Osteoblast (primary cell): ENCODE data around the gene PRPF40A. TPM values are rescaled to one million over a fixed set of nuclear protein-coding genes. Genes with fewer than 3 reads are reported as not detected.

Experiments
- DNase-seq: peaks from one replicate; pipeline ENCODE4 v3.0.0; 2011; ENCODE audit warnings: low spot score, mixed read lengths; ENCODE audit not compliant: insufficient read length; ENCODE audit errors: missing footprints
- H2AFZ ChIP-seq: 2 replicates; pipeline ENCODE4 v1.6.0; 2011; ENCODE audit warnings: mild to moderate bottlenecking, low read length
- H3K27ac ChIP-seq: 2 replicates; pipeline ENCODE4 v1.5.1; 2011; ENCODE audit warnings: mild to moderate bottlenecking, low read depth, low read length, moderate library complexity
- H3K27me3 ChIP-seq: 2 replicates; pipeline ENCODE4 v1.6.0; 2012; ENCODE audit warnings: mild to moderate bottlenecking, control low read depth, inconsistent platforms, low read length, moderate library complexity; ENCODE audit not compliant: insufficient read depth
- H3K36me3 ChIP-seq: 2 replicates; pipeline ENCODE4 v1.5.1; 2011; ENCODE audit warnings: mild to moderate bottlenecking, low read length, control low read depth, moderate library complexity; ENCODE audit not compliant: insufficient read depth
- H3K4me1 ChIP-seq: 2 replicates; pipeline ENCODE4 v1.5.1; 2011; ENCODE audit warnings: mild to moderate bottlenecking, low read length, control low read depth, moderate library complexity; ENCODE audit not compliant: insufficient read depth
- H3K4me2 ChIP-seq: 2 replicates; pipeline ENCODE4 v1.6.0; 2011; ENCODE audit warnings: mild to moderate bottlenecking, low read length; ENCODE audit not compliant: insufficient read depth
- H3K4me3 ChIP-seq: fragments of 200-600 bp; sonication (generic); 3 replicates; pipeline ENCODE4 v1.5.1; 2012; ENCODE audit warnings: mild to moderate bottlenecking, low read length, inconsistent platforms; ENCODE audit not compliant: insufficient read depth
- H3K79me2 ChIP-seq: 2 replicates; pipeline ENCODE4 v1.6.0; 2012; ENCODE audit warnings: mild to moderate bottlenecking, low read length, control low read depth, inconsistent platforms; ENCODE audit not compliant: insufficient read depth
- H3K9me3 ChIP-seq: 2 replicates; pipeline ENCODE4 v1.5.1; 2011; ENCODE audit warnings: low read depth, low read length, control low read depth
- H4K20me1 ChIP-seq: 2 replicates; pipeline ENCODE4 v1.6.0; 2012; ENCODE audit warnings: mild to moderate bottlenecking, low read length, control low read depth; ENCODE audit not compliant: insufficient read depth
- CTCF ChIP-seq: IDR thresholded peaks from 2 replicates; pipeline ENCODE4 v1.5.1; 2011; ENCODE audit warnings: mild to moderate bottlenecking, low read depth, low read length, moderate library complexity; ENCODE audit errors: extremely low read depth
- total RNA-seq: library from RNA; depleted of rRNA; stranded (reverse); fragments of >200 nt; gene quantifications from 2 replicates; pipeline ENCODE4 v1.2.3, GENCODE V29; 2012

Gene PRPF40A
- total RNA-seq, 1 donor, result 109 TPM

GRCh38 chr2:152602750-152603149 lies 114.5 kb downstream of the PRPF40A start:
- Histone ChIP-seq H3K79me2 (no peaks in the 10 kb centered on the region), H3K4me3 (no peak overlapping the region), H3K36me3 (no peaks in the 10 kb centered on the region), H3K4me1 (peaks cover 9% of the 10 kb centered on the region), H3K4me2 (no peak overlapping the region), H4K20me1 (no peaks in the 10 kb centered on the region), H3K9me3 (no peaks in the 10 kb centered on the region), H3K27me3 (no peaks in the 10 kb centered on the region), H2AFZ (no peak overlapping the region), H3K27ac (no peak overlapping the region)
- no peak for TF ChIP-seq CTCF
- DNase-seq, result no peak

Other genes starting within 250 kb of the PRPF40A start
- gene ARL6IP6, start 1.2 kb upstream of the PRPF40A start, total RNA-seq, result 18.6 and 20.6 TPM in 2 replicates